ENCODE data around the gene OOSP4B. TPM values are rescaled to one million over a fixed set of nuclear protein-coding genes. Genes with fewer than 3 reads are reported as not detected.

Gene OOSP4B
- polyA plus RNA-seq, 3 donors = not detected

DNA sequence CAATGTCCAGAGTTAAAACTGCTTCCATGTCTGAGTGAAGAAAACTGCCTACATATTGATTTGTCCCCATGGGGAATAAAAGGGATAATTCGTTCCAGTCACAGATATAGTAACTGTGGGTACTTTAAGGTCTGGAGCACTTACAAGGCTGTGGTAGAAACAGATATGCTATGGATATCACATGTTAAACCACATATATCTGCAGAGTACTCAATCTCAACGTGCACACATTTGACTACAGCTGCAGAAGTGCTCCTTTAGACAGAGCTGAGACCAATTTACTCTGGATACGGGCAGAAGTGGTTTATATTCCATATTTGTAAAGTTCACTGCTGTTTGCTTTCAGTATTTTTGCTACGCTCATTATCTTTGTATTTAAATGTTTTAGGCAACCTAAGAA lies 61.8 kb downstream of the OOSP4B start:
- Histone ChIP-seq H2AFZ (ENCODE audit: insufficient read depth, low read depth, low read length, poor library complexity, severe bottlenecking) (no peak overlapping the region), H3K4me2 (replicated peaks; ENCODE audit: extremely low read depth, low read length, poor library complexity, severe bottlenecking) (no peak overlapping the region), H3K79me2 (ENCODE audit: insufficient read depth, low read length) (no peaks in the 10 kb centered on the region), H3K36me3 (replicated peaks in 1 of 2; ENCODE audit: control insufficient read depth in 1 of 2, insufficient read depth in 2 of 2, low read length in 2 of 2) (no peaks in the 10 kb centered on the region), H3K4me1 (ENCODE audit: control insufficient read depth in 1 of 2, insufficient read depth in 2 of 2, low read length in 2 of 2) (peaks cover 21 to 25% of the 10 kb centered on the region in 2 donors), H3K9me3 (replicated peaks in 1 of 2; ENCODE audit: control insufficient read depth in 1 of 2, insufficient read depth in 1 of 2, low read length in 2 of 2) (peaks cover 4 to 8% of the 10 kb centered on the region in 2 donors), H3K27ac (ENCODE audit: low read depth in 1 of 2, low read length in 2 of 2) (no peak overlapping the region), H4K20me1 (ENCODE audit: insufficient read depth, low read length) (no peaks in the 10 kb centered on the region), H3K9ac (ENCODE audit: insufficient read depth, low read length, poor library complexity, severe bottlenecking) (no peak overlapping the region), H3K27me3 (ENCODE audit: control insufficient read depth in 2 of 2, insufficient read depth in 2 of 2, low read length in 2 of 2) (no peaks in the 10 kb centered on the region), H3K4me3 (replicated peaks in 1 of 3; ENCODE audit: low read depth in 2 of 3, low read length in 3 of 3) (no peak overlapping the region)
- no peak overlapping the region for H3K4me3 Mint-ChIP-seq
- DNase-seq = no peak
- H3K27ac Mint-ChIP-seq = no peak overlapping the region
- WGBS (ENCODE audit: insufficient coverage) = 67% methylated on average over 1 of the region's 4 CpGs
- TF ChIP-seq, protein P1, sequence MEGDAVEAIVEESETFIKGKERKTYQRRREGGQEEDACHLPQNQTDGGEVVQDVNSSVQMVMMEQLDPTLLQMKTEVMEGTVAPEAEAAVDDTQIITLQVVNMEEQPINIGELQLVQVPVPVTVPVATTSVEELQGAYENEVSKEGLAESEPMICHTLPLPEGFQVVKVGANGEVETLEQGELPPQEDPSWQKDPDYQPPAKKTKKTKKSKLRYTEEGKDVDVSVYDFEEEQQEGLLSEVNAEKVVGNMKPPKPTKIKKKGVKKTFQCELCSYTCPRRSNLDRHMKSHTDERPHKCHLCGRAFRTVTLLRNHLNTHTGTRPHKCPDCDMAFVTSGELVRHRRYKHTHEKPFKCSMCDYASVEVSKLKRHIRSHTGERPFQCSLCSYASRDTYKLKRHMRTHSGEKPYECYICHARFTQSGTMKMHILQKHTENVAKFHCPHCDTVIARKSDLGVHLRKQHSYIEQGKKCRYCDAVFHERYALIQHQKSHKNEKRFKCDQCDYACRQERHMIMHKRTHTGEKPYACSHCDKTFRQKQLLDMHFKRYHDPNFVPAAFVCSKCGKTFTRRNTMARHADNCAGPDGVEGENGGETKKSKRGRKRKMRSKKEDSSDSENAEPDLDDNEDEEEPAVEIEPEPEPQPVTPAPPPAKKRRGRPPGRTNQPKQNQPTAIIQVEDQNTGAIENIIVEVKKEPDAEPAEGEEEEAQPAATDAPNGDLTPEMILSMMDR (IDR thresholded peaks at IDR 0.05) = no peak
- H3K4me1 Mint-ChIP-seq = peaks cover 25% of the 10 kb centered on the region
- intact Hi-C loops (cut with micrococcal nuclease) = no loop called here
- peaks cover 3 to 22% (median 13%) of the 10 kb centered on the region in 7 donors for H3K9me3 Mint-ChIP-seq
- H3K27me3 Mint-ChIP-seq (ENCODE audit: low read depth in 3 of 3) = no peaks in the 10 kb centered on the region
- H3K36me3 Mint-ChIP-seq = peaks cover 0 to 4% of the 10 kb centered on the region in 2 donors

- H3K4me2 ChIP-seq (replicated peaks; ENCODE audit: extremely low read depth, low read length, poor library complexity, severe bottlenecking) = no peak overlapping the region
These were observed 63.6 kb downstream of the OOSP4B start for GRCh38 chr11:60080535-60080934.

More at GRCh38 chr11:60080535-60080934, 63.6 kb downstream of the OOSP4B start:
- Histone ChIP-seq H3K4me3 (replicated peaks in 1 of 3; ENCODE audit: low read depth in 2 of 3, low read length in 3 of 3) (no peak overlapping the region), H3K36me3 (replicated peaks in 1 of 2; ENCODE audit: control insufficient read depth in 1 of 2, insufficient read depth in 2 of 2, low read length in 2 of 2) (no peaks in the 10 kb centered on the region), H3K9me3 (replicated peaks in 1 of 2; ENCODE audit: control insufficient read depth in 1 of 2, insufficient read depth in 1 of 2, low read length in 2 of 2) (peaks cover 4 to 8% of the 10 kb centered on the region in 2 donors), H3K27ac (ENCODE audit: low read depth in 1 of 2, low read length in 2 of 2) (no peak overlapping the region), H3K4me1 (ENCODE audit: control insufficient read depth in 1 of 2, insufficient read depth in 2 of 2, low read length in 2 of 2) (peaks cover 21 to 25% of the 10 kb centered on the region in 2 donors), H3K9ac (ENCODE audit: insufficient read depth, low read length, poor library complexity, severe bottlenecking) (no peak overlapping the region), H3K79me2 (ENCODE audit: insufficient read depth, low read length) (no peaks in the 10 kb centered on the region), H3K27me3 (ENCODE audit: control insufficient read depth in 2 of 2, insufficient read depth in 2 of 2, low read length in 2 of 2) (no peaks in the 10 kb centered on the region), H4K20me1 (ENCODE audit: insufficient read depth, low read length) (no peaks in the 10 kb centered on the region), H2AFZ (ENCODE audit: insufficient read depth, low read depth, low read length, poor library complexity, severe bottlenecking) (no peak overlapping the region)
- intact Hi-C loops (cut with micrococcal nuclease) = no loop called here
- Mint-ChIP-seq H3K4me1 (peaks cover 26% of the 10 kb centered on the region), H3K4me3 (no peak overlapping the region), H3K27me3 (ENCODE audit: low read depth in 3 of 3) (peaks cover 0 to 2% (median 0%) of the 10 kb centered on the region in 3 donors), H3K36me3 (peaks cover 0 to 4% of the 10 kb centered on the region in 2 donors), H3K27ac (no peak overlapping the region), H3K9me3 (peaks cover 3 to 20% (median 13%) of the 10 kb centered on the region in 7 donors)
- TF ChIP-seq, protein P1 (IDR thresholded peaks at IDR 0.05) = no peak
- peak in 1 of 3 donors; percentile 21 for DNase-seq
- no CpG with 5 or more reads among the region's 3 CpGs for WGBS (ENCODE audit: insufficient coverage)

Other genes with a start within 250 kb of the OOSP4B start
- 10 to 100 TPM; 34.1 to 75.0 (median 71.9) TPM for gene MRPL16, start 206.4 kb upstream of the OOSP4B start, polyA plus RNA-seq
- gene CBLIF, start 171.7 kb upstream of the OOSP4B start, polyA plus RNA-seq = not detected
- gene TCN1, start 150.7 kb upstream of the OOSP4B start, polyA plus RNA-seq = not detected
- gene OOSP3, start 138.4 kb upstream of the OOSP4B start, polyA plus RNA-seq = not detected
- gene OOSP1, start 78.7 kb upstream of the OOSP4B start, polyA plus RNA-seq = not detected
- gene OOSP4A, start 53.1 kb upstream of the OOSP4B start, polyA plus RNA-seq = not detected
- gene OOSP2, start 23.2 kb downstream of the OOSP4B start, polyA plus RNA-seq = not detected
- gene MS4A3, start 39.5 kb downstream of the OOSP4B start, polyA plus RNA-seq = under 1 TPM in 1 of 3 donors, not detected in 2; 0.26 TPM
- gene MS4A2, start 71.5 kb downstream of the OOSP4B start, polyA plus RNA-seq = under 1 TPM in 2 of 3 donors, not detected in 1; 0.19 to 0.26 TPM
- 1,000 to 10,000 TPM in 2 of 3 donors, 100 to 1,000 TPM in 1; 978 to 3,009 (median 2,353) TPM for gene MS4A6A, start 165.9 kb downstream of the OOSP4B start, polyA plus RNA-seq
- gene MS4A4E, start 226.0 kb downstream of the OOSP4B start, polyA plus RNA-seq = 10 to 100 TPM in 1 of 3 donors, 1 to 10 TPM in 1, under 1 TPM in 1; 1.00 to 10.2 (median 1.1) TPM

All from CD14-positive monocyte (primary cell).